ENCODE results near the gene MEIOB. TPM values are rescaled to one million over a fixed set of nuclear protein-coding genes. Genes with fewer than 3 reads are reported as not detected.

MEIOB gene
- total and polyA plus RNA-seq, 2 experiments from 2014 or later: 0.14 TPM; not detected in 1

GRCh38 chr16:1912215-1912543 lies 40.2 kb upstream of the MEIOB start:
- Histone ChIP-seq H3F3A (ENCODE audit: insufficient read depth) (no peaks in the 10 kb centered on the region), H3K9me2 (ENCODE audit: insufficient read depth) (no peaks in the 10 kb centered on the region)

GRCh38 chr16:1911467-1912214 lies 39.7 kb upstream of the MEIOB start:
- H3K9me3 ChIP-seq (ENCODE audit: low read depth): no peaks in the 10 kb centered on the region
- no peak overlapping the region for H3K9ac ChIP-seq
- H3K27ac ChIP-seq: no peak overlapping the region
- H3K4me2 ChIP-seq (ENCODE audit: unreplicated experiment): no peak overlapping the region
- no peak overlapping the region for H3K4me3 ChIP-seq
- no peak overlapping the region for H2AFZ ChIP-seq
- WGBS, 2 experiments (ENCODE audit: low coverage in 1 of 2, low lambda C conversion rate in 2 of 2, missing lambda C conversion rate in 2 of 2): 88 to 90% methylated on average over 58 to 59 of the region's 59 CpGs
- TF ChIP-seq EZH2phosphoT487 (IDR thresholded peaks at IDR 0.05; ENCODE audit: insufficient read depth, low read depth) (no peak), EZH2 (IDR thresholded peaks at IDR 0.05; ENCODE audit: insufficient read depth, poor library complexity, severe bottlenecking) (no peak)
- in situ Hi-C loops (cut with MboI): no loop called here
- no peaks in the 10 kb centered on the region for H3K79me2 ChIP-seq (ENCODE audit: insufficient read depth)
- no peaks in the 10 kb centered on the region for H3F3A ChIP-seq (ENCODE audit: insufficient read depth)
- H3K27me3 ChIP-seq (replicated peaks; ENCODE audit: insufficient read depth): peaks cover 17% of the 10 kb centered on the region
- H3K4me1 ChIP-seq (ENCODE audit: insufficient read depth): no peaks in the 10 kb centered on the region
- H3K9me2 ChIP-seq (ENCODE audit: insufficient read depth): no peaks in the 10 kb centered on the region
- H4K20me1 ChIP-seq (ENCODE audit: insufficient read depth): no peaks in the 10 kb centered on the region
- H3K36me3 ChIP-seq (ENCODE audit: low read depth): no peaks in the 10 kb centered on the region
- DNase-seq: no peak

More at GRCh38 chr16:1912215-1912543, 40.2 kb upstream of the MEIOB start:
- no peak for DNase-seq
- Histone ChIP-seq H3K4me3 (no peak overlapping the region), H3K27me3 (replicated peaks; ENCODE audit: insufficient read depth) (peaks cover 17% of the 10 kb centered on the region), H3K9ac (no peak overlapping the region), H4K20me1 (ENCODE audit: insufficient read depth) (no peaks in the 10 kb centered on the region), H2AFZ (no peak overlapping the region), H3K4me1 (ENCODE audit: insufficient read depth) (no peaks in the 10 kb centered on the region), H3K9me3 (ENCODE audit: low read depth) (no peaks in the 10 kb centered on the region), H3K4me2 (ENCODE audit: unreplicated experiment) (no peak overlapping the region), H3K36me3 (ENCODE audit: low read depth) (no peaks in the 10 kb centered on the region), H3K79me2 (ENCODE audit: insufficient read depth) (no peaks in the 10 kb centered on the region), H3K27ac (no peak overlapping the region)
- 82 to 86% methylated on average over 13 to 17 of the region's 17 CpGs for WGBS, 2 experiments (ENCODE audit: low coverage in 1 of 2, low lambda C conversion rate in 2 of 2, missing lambda C conversion rate in 2 of 2)
- no peak for TF ChIP-seq EZH2phosphoT487 (IDR thresholded peaks at IDR 0.05; ENCODE audit: insufficient read depth, low read depth)
- TF ChIP-seq EZH2 (IDR thresholded peaks at IDR 0.05; ENCODE audit: insufficient read depth, poor library complexity, severe bottlenecking): no peak
- in situ Hi-C loops (cut with MboI): no loop called here

GRCh38 chr16:1909561-1910231 lies 37.7 kb upstream of the MEIOB start:
- TF ChIP-seq EZH2 (IDR thresholded peaks at IDR 0.05; ENCODE audit: insufficient read depth, poor library complexity, severe bottlenecking) (no peak), EZH2phosphoT487 (IDR thresholded peaks at IDR 0.05; ENCODE audit: insufficient read depth, low read depth) (no peak)
- in situ Hi-C loops (cut with MboI): no loop called here
- H3K79me2 ChIP-seq (ENCODE audit: insufficient read depth): no peaks in the 10 kb centered on the region
- H2AFZ ChIP-seq: no peak overlapping the region
- H3K9me2 ChIP-seq (ENCODE audit: insufficient read depth): no peaks in the 10 kb centered on the region
- 71 to 75% methylated on average over 15 to 18 of the region's 18 CpGs for WGBS, 2 experiments (ENCODE audit: low coverage in 1 of 2, low lambda C conversion rate in 2 of 2, missing lambda C conversion rate in 2 of 2)
- H3K9me3 ChIP-seq (ENCODE audit: low read depth): no peaks in the 10 kb centered on the region
- no peak overlapping the region for H3K4me2 ChIP-seq (ENCODE audit: unreplicated experiment)
- no peaks in the 10 kb centered on the region for H3F3A ChIP-seq (ENCODE audit: insufficient read depth)
- H3K27me3 ChIP-seq (replicated peaks; ENCODE audit: insufficient read depth): peaks cover 22% of the 10 kb centered on the region
- no peaks in the 10 kb centered on the region for H4K20me1 ChIP-seq (ENCODE audit: insufficient read depth)
- DNase-seq: no peak
- H3K4me3 ChIP-seq: no peak overlapping the region
- H3K9ac ChIP-seq: no peak overlapping the region
- H3K36me3 ChIP-seq (ENCODE audit: low read depth): no peaks in the 10 kb centered on the region
- H3K27ac ChIP-seq: no peak overlapping the region
- H3K4me1 ChIP-seq (ENCODE audit: insufficient read depth): no peaks in the 10 kb centered on the region

DNA sequence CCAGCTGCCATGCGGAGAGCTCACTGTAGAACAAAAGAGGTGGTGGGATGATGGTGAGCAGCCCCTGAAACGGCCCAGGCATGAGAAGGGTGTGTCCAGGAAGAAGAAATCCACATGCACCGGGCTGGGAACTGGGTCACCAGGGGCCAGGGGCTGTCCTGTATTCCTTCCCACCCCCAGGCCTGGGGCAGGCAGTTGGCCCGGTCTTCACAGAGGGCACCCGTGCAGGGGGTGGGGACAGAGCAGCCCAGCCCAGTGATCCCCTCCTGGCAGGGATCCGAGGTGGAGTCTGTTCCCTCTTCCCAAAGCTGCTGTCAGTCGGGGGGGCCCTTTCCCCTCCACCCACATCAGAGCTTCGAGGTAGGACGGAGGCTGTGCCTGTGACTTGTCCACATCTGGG lies 37.0 kb upstream of the MEIOB start:
- H3K36me3 ChIP-seq (ENCODE audit: low read depth): no peaks in the 10 kb centered on the region
- H3K9me2 ChIP-seq (ENCODE audit: insufficient read depth): no peaks in the 10 kb centered on the region
- no peak overlapping the region for H3K9ac ChIP-seq
- H3K79me2 ChIP-seq (ENCODE audit: insufficient read depth): no peaks in the 10 kb centered on the region
- H3K4me3 ChIP-seq: no peak overlapping the region
- H3K4me1 ChIP-seq (ENCODE audit: insufficient read depth): no peaks in the 10 kb centered on the region
- H3F3A ChIP-seq (ENCODE audit: insufficient read depth): no peaks in the 10 kb centered on the region
- no peak for DNase-seq
- H3K27ac ChIP-seq: no peak overlapping the region
- WGBS, 2 experiments (ENCODE audit: low coverage in 1 of 2, low lambda C conversion rate in 2 of 2, missing lambda C conversion rate in 2 of 2): 39 to 48% methylated on average over 8 to 9 of the region's 9 CpGs
- no peak for TF ChIP-seq EZH2phosphoT487 (IDR thresholded peaks at IDR 0.05; ENCODE audit: insufficient read depth, low read depth)
- TF ChIP-seq EZH2 (IDR thresholded peaks at IDR 0.05; ENCODE audit: insufficient read depth, poor library complexity, severe bottlenecking): no peak
- no peak overlapping the region for H2AFZ ChIP-seq
- in situ Hi-C loops (cut with MboI): no loop called here
- no peaks in the 10 kb centered on the region for H3K9me3 ChIP-seq (ENCODE audit: low read depth)
- H3K4me2 ChIP-seq (ENCODE audit: unreplicated experiment): no peak overlapping the region
- peaks cover 28% of the 10 kb centered on the region for H3K27me3 ChIP-seq (replicated peaks; ENCODE audit: insufficient read depth)
- no peaks in the 10 kb centered on the region for H4K20me1 ChIP-seq (ENCODE audit: insufficient read depth)
